ES-I3 (cell line): Measurements from ENCODE around the gene GALNT6.

Experiments used
- H3K36me3 ChIP-seq: 2 replicates; pipeline ENCODE4 v1.6.1; 2013; ENCODE audit warnings: mild to moderate bottlenecking, low read length, control low read depth, moderate library complexity; ENCODE audit not compliant: insufficient read depth
- H3K4me1 ChIP-seq: 2 replicates; pipeline ENCODE4 v1.6.1; 2013; ENCODE audit warnings: mild to moderate bottlenecking, control low read depth, low read length; ENCODE audit not compliant: insufficient read depth
- H3K9ac ChIP-seq: 2 replicates; pipeline ENCODE4 v1.6.1; 2013; ENCODE audit warnings: low read depth, mild to moderate bottlenecking, low read length, moderate library complexity
- H3K9me3 ChIP-seq: 2 replicates; pipeline ENCODE4 v1.6.1; 2013; ENCODE audit warnings: mild to moderate bottlenecking, low read length, moderate library complexity; ENCODE audit not compliant: control insufficient read depth, insufficient read depth

GALNT6 gene

DNA sequence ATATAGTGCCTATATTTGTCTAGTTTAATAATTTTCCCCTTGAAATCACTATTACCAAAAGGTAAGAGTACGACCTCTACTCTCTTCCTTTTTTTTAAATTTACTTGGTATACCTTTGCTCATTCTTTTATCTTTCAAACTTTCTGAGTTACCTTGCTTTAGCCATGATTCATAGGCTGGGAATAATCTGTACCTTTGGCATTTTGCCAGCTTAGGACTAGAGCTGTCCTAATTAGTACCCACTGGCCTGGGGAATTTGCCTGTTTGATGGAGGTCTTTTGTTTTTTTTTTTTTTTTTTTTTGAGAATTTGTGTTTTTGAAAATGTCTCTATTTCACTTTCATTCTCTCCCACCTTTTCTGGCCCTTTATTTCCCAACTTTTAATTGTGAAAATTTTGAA lies 24.7 kb upstream of the GALNT6 start:
- Histone ChIP-seq H3K36me3 (no peaks in the 10 kb centered on the region), H3K4me1 (peaks cover 25% of the 10 kb centered on the region), H3K9ac (no peak overlapping the region), H3K9me3 (no peaks in the 10 kb centered on the region)

DNA sequence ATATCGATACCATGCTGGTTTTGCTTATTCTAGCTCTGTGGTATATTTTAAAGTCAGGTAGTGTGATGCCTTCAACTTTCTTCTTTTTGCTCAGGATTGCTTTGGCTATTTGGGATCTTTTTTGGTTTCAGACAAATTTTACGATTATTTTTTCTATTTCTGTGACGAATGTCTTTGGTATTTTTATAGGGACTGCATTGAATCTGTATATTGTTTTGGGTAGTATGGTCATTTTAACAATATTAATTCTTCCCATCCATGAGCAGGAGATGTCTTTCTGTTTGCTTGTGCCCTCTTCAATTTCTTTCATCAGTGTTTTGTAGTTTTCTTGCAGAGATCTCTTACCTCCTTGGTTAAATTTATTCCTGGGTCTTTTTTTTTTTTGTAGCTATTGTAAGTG lies 22.6 kb upstream of the GALNT6 start:
- Histone ChIP-seq H3K36me3 (no peaks in the 10 kb centered on the region), H3K9me3 (no peaks in the 10 kb centered on the region), H3K4me1 (peaks cover 7% of the 10 kb centered on the region; the same call in 1 of the 2 replicates), H3K9ac (no peak overlapping the region)

DNA sequence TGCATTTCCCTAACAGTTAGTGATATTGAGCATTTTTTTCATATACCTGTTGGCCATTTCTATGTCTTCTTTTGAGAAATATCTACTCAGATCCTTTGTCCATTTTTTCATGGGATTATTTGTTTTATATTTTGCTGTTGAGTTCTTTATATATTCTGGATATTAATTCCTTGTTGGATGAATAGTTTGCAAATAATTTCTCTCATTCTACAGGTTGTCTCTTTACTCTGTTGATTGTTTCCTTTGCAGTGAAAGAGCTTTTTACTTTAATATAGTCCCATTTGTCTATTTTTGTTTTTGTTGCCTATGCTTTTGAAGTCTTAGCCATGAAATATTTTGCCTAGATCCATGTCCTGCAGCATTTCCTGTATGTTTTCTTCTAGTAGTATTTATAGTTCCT lies 21.9 kb upstream of the GALNT6 start:
- Histone ChIP-seq H3K36me3 (no peaks in the 10 kb centered on the region), H3K9ac (no peak overlapping the region), H3K4me1 (0 out of 2 replicates have a peak, but pooled peaks cover 2% of the 10 kb centered on the region), H3K9me3 (no peaks in the 10 kb centered on the region)

DNA sequence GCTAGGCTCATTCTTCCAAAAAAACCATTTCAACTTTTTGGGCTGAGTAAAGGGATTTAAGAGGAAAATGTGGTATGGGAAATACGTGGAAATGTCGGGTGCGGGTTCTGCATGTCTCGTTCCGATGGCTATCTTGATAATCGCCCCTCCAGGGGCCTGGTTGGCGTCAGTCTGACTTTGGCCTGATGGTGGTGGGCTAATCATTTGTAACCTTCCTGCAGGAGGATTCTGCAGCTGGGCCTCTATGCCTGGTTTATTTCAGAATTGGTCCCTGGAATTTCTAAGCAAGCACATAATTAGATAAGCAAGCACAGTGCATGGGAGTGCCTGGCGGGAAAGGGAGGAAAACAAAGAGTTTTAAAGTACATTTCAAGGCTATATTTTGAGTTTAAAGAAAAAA lies 18.6 kb upstream of the GALNT6 start:
- Histone ChIP-seq H3K9ac (no peak overlapping the region), H3K36me3 (no peaks in the 10 kb centered on the region), H3K4me1 (no peaks in the 10 kb centered on the region), H3K9me3 (no peaks in the 10 kb centered on the region)

DNA sequence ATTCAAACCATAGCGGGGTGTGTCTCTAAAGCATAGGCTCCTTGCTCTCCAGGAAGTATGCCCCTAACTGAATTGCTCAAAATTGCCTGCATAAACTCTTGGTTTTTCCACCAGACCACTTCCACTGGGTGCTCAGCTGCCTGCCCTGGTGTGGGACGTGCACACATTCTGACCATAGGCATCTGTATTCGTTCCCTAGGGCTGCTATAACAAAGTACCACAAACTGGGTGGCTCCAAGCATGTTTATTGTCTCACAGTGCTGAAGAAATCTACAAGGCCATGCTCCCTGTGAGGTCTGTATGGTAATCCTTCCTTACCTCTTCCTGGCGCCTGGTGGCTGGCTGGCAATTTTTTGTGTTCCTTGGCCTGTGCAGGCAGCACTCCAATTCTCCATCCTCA lies 16.4 kb upstream of the GALNT6 start:
- no peak overlapping the region for H3K9ac ChIP-seq
- no peaks in the 10 kb centered on the region for H3K4me1 ChIP-seq
- H3K36me3 ChIP-seq, result no peaks in the 10 kb centered on the region

DNA sequence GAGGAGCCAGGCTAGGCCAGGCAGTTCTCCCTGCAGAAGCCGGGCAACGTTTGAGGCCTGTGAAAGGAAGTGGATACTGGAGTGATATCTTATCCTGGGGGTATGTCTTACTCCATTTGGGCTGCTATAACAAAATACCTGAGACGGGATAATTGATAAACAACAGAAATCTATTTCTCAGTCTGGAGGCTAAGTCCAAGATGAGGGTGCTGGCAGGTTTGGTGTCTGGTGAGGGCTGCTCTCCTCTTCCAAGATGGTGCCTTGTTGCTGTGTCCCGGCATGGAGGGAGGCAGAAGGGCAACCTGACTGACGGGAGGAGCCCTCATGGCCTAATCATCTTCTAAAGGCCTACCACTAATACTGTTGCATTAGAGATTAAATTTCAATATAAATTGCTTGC lies 15.7 kb upstream of the GALNT6 start:
- H3K4me1 ChIP-seq, result no peaks in the 10 kb centered on the region
- H3K36me3 ChIP-seq, result no peaks in the 10 kb centered on the region
- no peak overlapping the region for H3K9ac ChIP-seq
- H3K9me3 ChIP-seq, result no peaks in the 10 kb centered on the region

More for the DNA sequence above, 16.4 kb upstream of the GALNT6 start:
- H3K9me3 ChIP-seq, result no peaks in the 10 kb centered on the region

DNA sequence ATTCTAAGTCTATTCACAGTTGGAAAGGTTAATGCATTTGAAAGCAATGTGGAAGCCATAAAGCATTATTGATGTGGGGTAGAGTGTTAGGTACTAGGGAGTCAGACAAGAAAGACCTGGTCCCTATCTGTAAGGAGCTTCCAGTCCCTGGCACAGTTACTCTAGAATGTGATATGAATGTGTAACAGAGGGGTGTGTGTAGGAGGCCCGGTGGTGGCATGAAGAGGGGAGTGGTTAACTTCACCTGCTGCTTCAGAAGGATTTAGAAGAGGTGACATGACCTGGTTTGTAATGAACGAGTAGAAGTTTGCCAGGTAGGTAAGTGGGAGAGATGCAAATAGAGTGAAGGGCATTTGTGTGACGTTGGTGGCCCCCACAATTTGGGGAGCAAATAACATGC lies 15.1 kb upstream of the GALNT6 start:
- Histone ChIP-seq H3K9ac (no peak overlapping the region), H3K9me3 (no peaks in the 10 kb centered on the region), H3K36me3 (no peaks in the 10 kb centered on the region), H3K4me1 (no peaks in the 10 kb centered on the region)

DNA sequence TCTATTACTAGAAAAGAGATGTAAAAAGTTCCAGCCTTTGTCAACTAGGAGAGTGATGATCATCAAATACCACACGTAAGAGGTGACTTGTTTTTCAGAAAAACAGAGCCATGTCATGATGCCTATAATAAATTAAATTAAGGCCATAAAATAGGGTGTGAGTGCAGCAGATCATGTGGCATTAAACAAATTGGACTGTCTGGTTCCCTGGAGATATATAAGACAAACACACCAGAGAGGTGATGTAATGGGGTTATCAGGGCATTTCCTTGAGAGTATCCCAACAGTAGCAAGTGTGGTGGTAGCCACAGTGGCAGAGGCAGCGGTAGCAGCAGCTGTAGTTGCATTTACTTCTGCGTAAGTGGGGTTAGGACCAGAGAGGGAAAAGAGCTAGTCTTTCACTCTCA lies 14.6 kb upstream of the GALNT6 start:
- Histone ChIP-seq H3K36me3 (no peaks in the 10 kb centered on the region), H3K9me3 (no peaks in the 10 kb centered on the region), H3K4me1 (no peaks in the 10 kb centered on the region), H3K9ac (no peak overlapping the region)

DNA sequence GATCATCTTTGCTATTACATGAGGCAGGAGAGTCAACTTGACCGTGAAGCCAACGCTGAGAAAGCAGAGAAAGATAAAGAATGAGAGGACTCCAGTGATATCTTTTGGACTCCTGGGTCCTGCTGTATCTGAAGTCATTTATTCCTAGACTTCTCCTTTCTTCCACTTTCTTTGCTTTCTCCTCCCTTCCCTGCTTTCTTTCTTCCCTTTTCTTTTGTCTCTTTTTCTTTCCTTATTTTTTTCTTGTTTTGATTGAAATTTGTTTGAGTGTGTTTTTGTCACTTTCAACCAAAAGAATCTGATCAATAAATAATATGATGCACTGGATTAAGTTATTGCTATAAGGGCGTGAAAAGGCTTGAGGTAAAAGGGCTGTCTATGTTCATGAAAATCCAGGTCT lies 13.4 kb upstream of the GALNT6 start:
- no peaks in the 10 kb centered on the region for H3K4me1 ChIP-seq
- H3K36me3 ChIP-seq, result no peaks in the 10 kb centered on the region
- H3K9me3 ChIP-seq, result no peaks in the 10 kb centered on the region
- H3K9ac ChIP-seq, result no peak overlapping the region

DNA sequence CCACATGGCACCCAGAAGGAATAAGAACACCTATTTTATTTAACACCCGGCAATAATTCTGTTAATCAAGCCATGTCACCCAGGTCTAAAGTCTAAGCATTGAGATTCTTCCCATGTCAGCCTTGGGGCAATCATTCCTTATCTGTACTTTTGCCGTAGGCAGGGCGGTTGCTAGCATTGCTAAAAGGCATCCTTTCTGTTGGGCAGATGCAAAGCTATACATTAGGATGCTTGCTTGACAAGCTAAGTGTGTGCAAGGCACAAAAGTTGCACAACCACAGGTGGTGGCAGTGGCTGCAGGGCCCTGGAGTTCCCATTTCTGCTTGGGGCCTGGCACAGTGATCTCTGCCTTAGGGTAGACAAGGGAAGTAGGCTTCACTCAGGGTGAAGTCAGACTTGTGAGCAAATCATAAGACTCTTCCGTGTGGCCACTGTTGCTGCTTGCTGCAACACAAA lies 12.5 kb upstream of the GALNT6 start:
- H3K4me1 ChIP-seq, result no peaks in the 10 kb centered on the region
- no peaks in the 10 kb centered on the region for H3K36me3 ChIP-seq
- H3K9me3 ChIP-seq, result no peaks in the 10 kb centered on the region
- no peak overlapping the region for H3K9ac ChIP-seq

DNA sequence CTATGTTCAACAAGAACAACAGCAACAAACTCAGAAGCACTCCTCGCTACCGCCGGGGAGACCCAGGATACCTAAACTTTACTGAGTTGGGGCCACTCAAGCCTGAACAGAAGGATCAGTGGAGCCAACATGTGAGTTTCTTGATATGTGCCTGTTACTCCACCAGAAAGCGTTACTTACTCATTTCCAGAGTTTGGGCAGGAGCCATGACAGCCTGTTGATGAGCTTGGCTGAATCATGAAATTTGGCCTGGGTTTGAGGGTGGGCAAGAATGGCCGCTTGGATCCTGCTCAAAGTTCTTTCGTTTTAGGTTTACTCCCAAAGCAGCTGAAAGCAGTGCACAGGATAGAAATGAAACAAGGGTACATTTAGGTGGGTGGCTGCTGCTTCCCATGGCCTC lies 12.0 kb upstream of the GALNT6 start:
- Histone ChIP-seq H3K36me3 (no peaks in the 10 kb centered on the region), H3K9me3 (no peaks in the 10 kb centered on the region), H3K9ac (no peak overlapping the region), H3K4me1 (no peaks in the 10 kb centered on the region)

DNA sequence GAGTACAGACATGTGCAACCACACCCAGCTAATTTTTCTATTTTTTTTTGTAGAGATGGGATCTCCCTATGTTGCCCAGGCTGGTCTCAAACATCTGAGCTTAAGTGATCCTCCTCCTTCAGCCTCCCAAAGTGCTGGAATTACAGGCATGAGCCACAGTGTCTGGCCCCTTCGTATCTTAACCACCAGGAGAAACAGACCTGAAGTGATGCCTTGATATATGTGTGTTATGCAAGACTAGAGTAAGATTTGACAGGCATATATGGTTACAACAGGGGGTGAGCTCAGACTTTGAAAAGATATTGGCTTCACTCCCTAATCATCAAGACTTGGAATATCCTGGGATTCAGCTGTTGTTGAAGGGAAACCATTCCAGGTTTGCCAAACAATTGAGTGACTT lies 10.7 kb upstream of the GALNT6 start:
- Histone ChIP-seq H3K4me1 (no peaks in the 10 kb centered on the region), H3K36me3 (no peaks in the 10 kb centered on the region), H3K9ac (no peak overlapping the region), H3K9me3 (no peaks in the 10 kb centered on the region)

DNA sequence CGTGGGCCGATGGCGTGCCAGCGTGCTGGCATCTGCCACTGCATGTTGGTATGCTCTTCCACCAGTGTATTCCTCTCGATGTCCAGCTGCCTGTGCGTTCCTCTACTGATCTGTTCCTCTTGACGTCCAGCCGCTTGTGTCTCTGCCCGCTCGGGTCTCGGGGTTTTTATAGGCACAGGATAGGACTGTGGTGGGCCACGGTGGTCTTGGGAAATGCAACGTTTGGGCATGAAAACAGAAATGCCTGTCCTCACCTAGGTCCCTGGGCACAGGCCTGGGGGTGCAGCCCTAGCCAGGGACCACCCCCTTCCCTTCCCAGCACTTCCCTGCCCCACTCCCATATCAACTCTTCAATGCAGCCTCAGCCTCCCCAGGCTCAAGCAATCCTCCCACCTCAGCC lies 10.3 kb upstream of the GALNT6 start:
- no peak overlapping the region for H3K9ac ChIP-seq
- no peaks in the 10 kb centered on the region for H3K4me1 ChIP-seq
- no peaks in the 10 kb centered on the region for H3K36me3 ChIP-seq
- no peaks in the 10 kb centered on the region for H3K9me3 ChIP-seq

DNA sequence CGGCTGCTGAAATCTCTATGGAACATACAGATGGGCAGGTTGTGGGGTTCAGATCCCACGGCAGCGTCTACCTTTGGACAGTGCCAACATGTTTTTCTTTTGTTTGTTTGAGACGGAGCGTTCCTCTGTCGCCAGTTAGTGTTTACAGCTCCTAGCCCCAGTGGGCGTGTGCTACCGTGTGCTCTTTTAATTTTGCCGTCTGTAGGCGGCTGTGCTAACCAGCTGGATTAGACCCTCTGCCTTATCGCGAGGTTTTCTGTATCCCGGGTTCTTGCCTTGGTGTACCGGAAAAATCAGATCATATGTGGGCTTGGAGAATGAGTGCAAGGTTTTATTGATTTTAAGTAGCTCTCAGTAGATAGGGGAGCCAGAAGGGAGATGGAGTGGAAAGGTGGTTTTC lies 9.8 kb upstream of the GALNT6 start:
- no peak overlapping the region for H3K9ac ChIP-seq
- H3K9me3 ChIP-seq, result no peaks in the 10 kb centered on the region
- no peaks in the 10 kb centered on the region for H3K4me1 ChIP-seq
- no peaks in the 10 kb centered on the region for H3K36me3 ChIP-seq

DNA sequence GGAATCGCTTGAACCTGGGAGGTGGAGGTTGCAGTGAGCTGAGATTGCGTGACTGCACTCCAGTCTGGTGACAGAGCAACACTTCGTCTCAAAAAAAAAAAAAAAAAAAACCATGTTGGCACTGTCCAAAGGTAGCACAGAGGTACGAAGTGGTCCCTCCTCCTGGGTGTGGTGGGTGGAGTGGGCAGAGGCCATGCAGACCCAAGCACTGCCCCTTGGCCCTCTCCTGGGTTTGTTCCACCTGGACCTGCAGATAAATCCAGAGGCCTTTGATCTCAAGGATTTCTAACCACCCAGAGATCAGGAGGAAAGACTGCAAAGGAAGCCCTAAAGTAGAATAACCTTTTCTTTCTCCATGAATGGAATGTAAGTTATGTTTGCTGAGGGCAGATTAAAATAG lies 8.7 kb upstream of the GALNT6 start:
- Histone ChIP-seq H3K36me3 (no peaks in the 10 kb centered on the region), H3K9ac (no peak overlapping the region), H3K9me3 (no peaks in the 10 kb centered on the region), H3K4me1 (no peaks in the 10 kb centered on the region; the same call in 1 of the 2 replicates)

DNA sequence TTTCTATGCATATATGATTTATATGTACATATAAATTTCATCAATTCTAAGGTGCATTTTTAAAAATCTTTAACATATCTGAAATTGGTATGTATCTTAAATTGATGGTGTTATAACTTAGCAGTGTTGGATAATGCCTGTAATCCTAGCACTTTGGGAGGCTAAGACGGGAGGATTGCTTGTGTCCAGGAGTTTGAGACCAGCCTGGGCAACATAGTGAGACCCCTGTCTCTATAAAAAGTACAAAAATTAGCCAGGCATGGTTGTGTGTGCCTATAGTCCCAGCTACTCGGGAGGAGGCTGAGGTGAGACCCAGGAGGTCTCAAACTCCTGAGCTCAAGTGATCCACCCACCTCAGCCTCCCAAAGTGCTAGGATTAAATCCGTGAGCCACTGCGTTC lies 6.5 kb upstream of the GALNT6 start:
- H3K4me1 ChIP-seq, result no peaks in the 10 kb centered on the region; the same call in 1 of the 2 replicates
- H3K9me3 ChIP-seq, result no peaks in the 10 kb centered on the region
- H3K9ac ChIP-seq, result no peak overlapping the region
- peaks cover 4% of the 10 kb centered on the region; the same call in 1 of the 2 replicates for H3K36me3 ChIP-seq
